LNCaP clone FGC (cell line): ENCODE results near the gene MIPOL1.

Experiments used
- DNase-seq: peaks from one replicate; pipeline ENCODE4 v3.0.0-alpha.2; 2011; ENCODE audit warnings: low read depth
- H3K4me3 ChIP-seq: 2 replicates; pipeline ENCODE4 v1.5.1; 2011; ENCODE audit warnings: mild to moderate bottlenecking, low read depth, low read length, control low read depth
- CTCF ChIP-seq: IDR thresholded peaks from 2 replicates; pipeline ENCODE4 v1.5.1; 2012; ENCODE audit warnings: mild to moderate bottlenecking; ENCODE audit not compliant: control insufficient read depth, insufficient read depth; ENCODE audit errors: extremely low read depth

MIPOL1 gene

DNA sequence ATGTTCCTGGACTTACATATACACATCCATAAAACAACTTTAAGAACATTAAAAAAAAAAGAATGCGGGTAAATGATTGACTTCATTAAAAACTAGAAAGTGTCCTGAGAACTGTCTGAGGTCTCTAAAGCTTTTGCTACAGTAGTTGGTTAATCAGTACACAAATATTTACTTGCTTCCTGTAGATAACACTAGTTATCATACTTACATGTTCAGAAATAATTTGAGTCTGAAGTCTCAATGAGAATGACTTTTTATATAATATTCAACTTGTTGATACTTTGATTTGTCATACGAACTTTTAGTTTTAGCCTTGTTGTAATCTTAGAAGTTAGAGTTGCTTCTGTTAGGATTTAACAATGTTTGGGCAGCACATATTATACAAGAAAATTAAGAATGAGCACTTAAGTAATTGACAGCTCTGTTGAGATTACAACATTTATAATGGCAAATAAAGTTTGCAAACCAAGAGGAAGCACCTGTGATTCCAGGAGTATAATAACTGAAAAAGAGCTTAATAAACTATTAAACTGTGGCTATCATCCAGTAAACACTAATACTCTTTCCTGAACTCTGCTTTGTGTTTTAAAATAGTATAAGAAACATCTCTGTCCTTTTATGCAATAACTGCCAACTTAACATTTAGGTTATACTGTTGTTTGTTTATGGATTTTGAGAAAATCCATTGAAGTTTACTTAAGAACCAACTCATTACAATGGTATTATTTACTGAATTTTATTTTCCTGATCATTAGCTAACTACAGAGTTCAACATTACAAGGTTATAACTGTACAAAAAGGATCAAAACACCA lies 131.7 kb downstream of the MIPOL1 start:
- H3K4me3 ChIP-seq, result no peak overlapping the region
- no peak for TF ChIP-seq CTCF
- peak; percentile 69 for DNase-seq

- no peak overlapping the region for H3K4me3 ChIP-seq
- no peak for DNase-seq
- TF ChIP-seq CTCF, result no peak
Observed at GRCh38 chr14:37330910-37331309, 133.2 kb downstream of the MIPOL1 start.

DNA sequence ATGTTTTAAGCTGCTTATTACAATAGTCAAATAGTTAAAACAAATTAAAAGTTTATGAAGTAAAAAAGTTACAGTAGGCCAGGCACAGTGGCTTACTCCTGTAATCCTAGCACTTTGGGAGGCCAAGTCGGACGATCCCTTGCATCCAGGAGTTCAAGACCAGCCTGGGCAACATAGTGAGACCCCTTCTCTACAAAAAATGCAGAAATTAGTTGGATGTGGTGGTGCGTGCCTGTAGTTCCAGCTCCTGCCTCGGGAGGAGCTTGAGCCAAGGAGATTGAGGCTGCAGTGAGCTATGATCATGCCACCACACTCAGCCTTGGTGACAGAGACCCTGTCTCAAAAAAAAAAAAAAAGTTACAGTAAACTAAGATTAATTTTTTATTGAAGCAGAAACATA lies 142.6 kb downstream of the MIPOL1 start:
- no peak for DNase-seq
- no peak for TF ChIP-seq CTCF
- H3K4me3 ChIP-seq, result no peak overlapping the region

GRCh38 chr14:37343307-37344094 lies 145.8 kb downstream of the MIPOL1 start:
- H3K4me3 ChIP-seq, result no peak overlapping the region; the same call in 1 of the 2 replicates

GRCh38 chr14:37363661-37364060 lies 165.9 kb downstream of the MIPOL1 start:
- TF ChIP-seq CTCF, result no peak
- no peak for DNase-seq
- no peak overlapping the region for H3K4me3 ChIP-seq

More at GRCh38 chr14:37343307-37344094, 145.8 kb downstream of the MIPOL1 start:
- no peak for DNase-seq
- TF ChIP-seq CTCF, result no peak

GRCh38 chr14:37369425-37369824 lies 171.7 kb downstream of the MIPOL1 start:
- peak; percentile 89 for DNase-seq
- no peak for TF ChIP-seq CTCF
- no peak overlapping the region for H3K4me3 ChIP-seq
